Activated T-helper 2 cell treated with anti-CD3 and anti-CD28 coated beads, Interferon-gamma antibody, Interleukin-2, Interleukin-4, amounts not matched to agents 10 μg/mL and 5 μg/mL and 100 μg/mL, durations not matched to agents 14 hours and 24 hours and 36 hours (primary cell): ENCODE data around the gene NPAS3. TPM values are rescaled to one million over a fixed set of nuclear protein-coding genes. Genes with fewer than 3 reads are reported as not detected.

Experiments
- DNase-seq: peaks from one replicate; pipeline ENCODE4 v3.0.0; 2021; ENCODE audit warnings: low spot score
- H3K27ac Mint-ChIP-seq: one replicate; pipeline ENCODE4 v1.8.0; 2021; ENCODE audit warnings: mixed read lengths
- H3K27me3 Mint-ChIP-seq: one replicate; pipeline ENCODE4 v1.8.0; 2021; ENCODE audit warnings: low read depth, mixed read lengths
- H3K36me3 Mint-ChIP-seq: one replicate; pipeline ENCODE4 v1.8.0; 2021; ENCODE audit warnings: low read depth, mixed read lengths
- H3K4me1 Mint-ChIP-seq: one replicate; pipeline ENCODE4 v1.8.0; 2021; ENCODE audit warnings: low read depth, mixed read lengths
- H3K4me3 Mint-ChIP-seq: one replicate; pipeline ENCODE4 v1.8.0; 2021; ENCODE audit warnings: low read depth, mild to moderate bottlenecking, moderate library complexity, mixed read lengths
- H3K9me3 Mint-ChIP-seq: one replicate; pipeline ENCODE4 v1.8.0; 2021; ENCODE audit warnings: mixed read lengths
- intact Hi-C: fragments of 100-400 bp; cut with micrococcal nuclease; formaldehyde crosslinking; loops from one replicate; pipeline ENCODE4 v1.15.1; 2023
- total RNA-seq: library from RNA; stranded (reverse); gene quantifications from 2 replicates; pipeline ENCODE4 v1.2.3, GENCODE V29; 2022

NPAS3 gene
- total RNA-seq, 1 donor from 2014 or later, result not detected

DNA sequence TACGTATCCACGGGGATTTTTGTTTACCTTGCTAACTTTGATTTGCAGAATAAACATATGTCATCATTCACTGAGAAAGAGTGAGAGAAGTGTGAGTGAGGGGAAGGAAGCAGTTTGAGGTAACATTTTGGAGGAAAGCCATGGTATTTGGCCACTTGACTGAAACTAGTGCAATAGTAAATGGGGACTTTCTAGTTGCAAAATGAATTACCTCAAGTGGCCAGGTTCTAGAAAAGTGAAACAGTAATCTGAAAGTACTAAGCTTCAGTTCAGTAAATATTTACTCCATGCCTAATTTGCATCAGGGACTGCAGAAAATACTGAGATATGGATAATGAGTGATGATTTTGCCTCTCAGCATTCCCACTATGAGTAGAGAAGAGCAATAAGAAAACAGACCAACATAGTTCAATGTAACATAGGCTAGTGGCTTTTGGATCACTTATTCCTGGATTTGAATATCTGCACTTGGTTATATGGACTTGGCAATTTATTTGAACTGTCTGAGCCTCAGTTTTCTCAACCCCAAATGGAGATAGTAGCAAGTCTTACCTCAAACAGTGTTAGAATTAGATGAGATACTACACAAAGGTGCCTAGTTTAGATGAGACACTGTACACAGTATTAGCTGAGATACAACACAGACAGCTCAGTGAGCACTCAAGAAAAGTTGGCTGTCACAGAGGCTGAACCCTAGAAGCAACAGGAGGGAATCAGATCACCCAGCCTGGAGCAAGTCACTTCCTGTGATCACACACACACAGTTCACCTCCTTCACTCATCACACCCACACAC lies 439.1 kb downstream of the NPAS3 start:
- H3K27me3 Mint-ChIP-seq, result no peaks in the 10 kb centered on the region
- no peaks in the 10 kb centered on the region for H3K9me3 Mint-ChIP-seq

GRCh38 chr14:33381717-33382116 lies 443.0 kb downstream of the NPAS3 start:
- no peak overlapping the region for H3K4me3 Mint-ChIP-seq
- H3K27me3 Mint-ChIP-seq, result no peaks in the 10 kb centered on the region
- no peaks in the 10 kb centered on the region for H3K36me3 Mint-ChIP-seq
- intact Hi-C loops, result no loop called here
- DNase-seq, result no peak
- no peaks in the 10 kb centered on the region for H3K9me3 Mint-ChIP-seq
- H3K27ac Mint-ChIP-seq, result no peak overlapping the region
- no peaks in the 10 kb centered on the region for H3K4me1 Mint-ChIP-seq

More for the DNA sequence above, 439.1 kb downstream of the NPAS3 start:
- Mint-ChIP-seq H3K4me3 (no peak overlapping the region), H3K4me1 (no peaks in the 10 kb centered on the region), H3K27ac (no peak overlapping the region), H3K36me3 (no peaks in the 10 kb centered on the region)
- intact Hi-C loops, result no loop called here
- DNase-seq, result no peak

GRCh38 chr14:33386140-33386539 lies 447.5 kb downstream of the NPAS3 start:
- DNase-seq, result no peak
- no peaks in the 10 kb centered on the region for H3K4me1 Mint-ChIP-seq
- no peaks in the 10 kb centered on the region for H3K27me3 Mint-ChIP-seq
- H3K27ac Mint-ChIP-seq, result no peak overlapping the region
- no peaks in the 10 kb centered on the region for H3K36me3 Mint-ChIP-seq
- no peaks in the 10 kb centered on the region for H3K9me3 Mint-ChIP-seq
- H3K4me3 Mint-ChIP-seq, result no peak overlapping the region
- intact Hi-C loops, result no loop called here

DNA sequence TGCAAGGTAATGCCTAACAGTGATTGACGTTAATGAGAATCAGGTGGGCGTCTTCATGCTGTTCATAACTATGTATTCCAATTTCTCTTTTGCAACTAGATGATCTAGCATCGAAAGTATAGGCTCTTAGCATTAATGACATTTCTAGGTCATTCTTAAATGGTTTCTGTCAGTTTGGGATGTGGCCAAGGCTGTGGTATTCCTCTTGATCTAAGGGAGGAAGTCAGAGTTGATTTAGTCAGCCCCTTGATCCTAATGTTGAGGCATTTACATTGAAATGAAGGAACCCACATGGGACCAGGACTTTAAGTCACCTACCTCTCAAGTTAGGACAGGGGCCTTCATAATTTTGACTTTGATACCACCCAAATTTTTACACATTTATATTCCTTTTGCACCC lies 448.1 kb downstream of the NPAS3 start:
- intact Hi-C loops, result no loop called here
- H3K4me1 Mint-ChIP-seq, result no peaks in the 10 kb centered on the region
- no peak for DNase-seq
- H3K4me3 Mint-ChIP-seq, result no peak overlapping the region
- no peaks in the 10 kb centered on the region for H3K36me3 Mint-ChIP-seq
- H3K27me3 Mint-ChIP-seq, result no peaks in the 10 kb centered on the region
- H3K9me3 Mint-ChIP-seq, result no peaks in the 10 kb centered on the region
- H3K27ac Mint-ChIP-seq, result no peak overlapping the region

DNA sequence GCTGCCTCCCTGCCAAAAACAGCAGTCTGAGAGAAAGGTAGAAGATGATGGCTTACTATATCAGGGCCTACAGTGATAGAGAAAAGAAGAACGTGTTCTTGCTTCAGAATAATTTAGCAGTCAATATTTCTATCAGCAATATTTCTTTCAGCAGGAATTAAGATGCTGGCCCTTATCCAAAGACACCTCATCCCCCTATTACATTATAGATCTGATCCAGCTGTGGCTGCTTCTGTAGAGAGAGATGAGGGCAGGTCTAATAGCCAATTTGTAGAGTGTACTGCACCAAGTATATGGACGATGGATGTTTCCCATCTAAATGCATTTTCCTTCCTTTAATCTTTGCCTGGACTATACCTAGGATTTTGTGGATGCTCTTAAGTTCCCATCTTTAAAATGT lies 451.7 kb downstream of the NPAS3 start:
- Mint-ChIP-seq H3K27ac (no peak overlapping the region), H3K4me3 (no peak overlapping the region), H3K27me3 (no peaks in the 10 kb centered on the region), H3K36me3 (no peaks in the 10 kb centered on the region), H3K4me1 (no peaks in the 10 kb centered on the region), H3K9me3 (no peaks in the 10 kb centered on the region)
- intact Hi-C loops, result no loop called here
- no peak for DNase-seq

DNA sequence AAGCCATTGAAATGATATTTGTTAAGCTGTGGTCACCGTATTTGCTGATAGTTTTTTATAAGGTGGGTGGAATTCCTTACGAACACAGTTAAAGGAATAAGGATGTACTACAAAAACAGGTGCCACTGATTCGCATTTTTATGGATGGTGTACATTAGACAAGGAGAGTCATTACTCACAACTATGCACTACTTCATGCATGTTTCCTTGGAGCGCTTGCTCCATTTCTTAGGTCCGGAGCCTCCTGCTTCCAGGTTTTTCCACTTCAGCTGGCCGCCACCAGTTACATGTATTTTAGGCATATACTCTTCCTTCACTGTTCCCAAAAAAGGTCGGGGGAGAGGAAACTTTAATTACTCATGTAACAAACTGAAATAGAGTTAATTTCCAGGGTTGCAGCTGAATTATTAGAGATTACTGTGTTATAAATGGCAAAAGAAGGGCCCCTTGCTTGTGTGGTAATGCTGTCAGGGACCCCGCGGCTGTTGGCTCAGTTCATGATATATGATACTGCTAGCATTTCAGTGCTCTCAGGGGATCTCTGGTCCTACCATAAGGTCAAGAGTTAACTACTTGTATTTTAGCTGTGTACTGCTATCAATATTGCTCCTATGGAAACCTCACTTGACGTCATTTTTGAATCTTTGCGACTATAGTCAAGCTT lies 454.7 kb downstream of the NPAS3 start:
- intact Hi-C loops, result no loop called here
- DNase-seq, result no peak
- Mint-ChIP-seq H3K9me3 (no peaks in the 10 kb centered on the region), H3K4me3 (no peak overlapping the region), H3K27me3 (no peaks in the 10 kb centered on the region), H3K27ac (no peak overlapping the region), H3K4me1 (no peaks in the 10 kb centered on the region), H3K36me3 (no peaks in the 10 kb centered on the region)

- Mint-ChIP-seq H3K27ac (no peak overlapping the region), H3K36me3 (no peaks in the 10 kb centered on the region), H3K9me3 (no peaks in the 10 kb centered on the region), H3K4me1 (no peaks in the 10 kb centered on the region), H3K4me3 (no peak overlapping the region), H3K27me3 (no peaks in the 10 kb centered on the region)
- no peak for DNase-seq
- intact Hi-C loops, result no loop called here
Observed at GRCh38 chr14:33393895-33394368, 455.3 kb downstream of the NPAS3 start.

DNA sequence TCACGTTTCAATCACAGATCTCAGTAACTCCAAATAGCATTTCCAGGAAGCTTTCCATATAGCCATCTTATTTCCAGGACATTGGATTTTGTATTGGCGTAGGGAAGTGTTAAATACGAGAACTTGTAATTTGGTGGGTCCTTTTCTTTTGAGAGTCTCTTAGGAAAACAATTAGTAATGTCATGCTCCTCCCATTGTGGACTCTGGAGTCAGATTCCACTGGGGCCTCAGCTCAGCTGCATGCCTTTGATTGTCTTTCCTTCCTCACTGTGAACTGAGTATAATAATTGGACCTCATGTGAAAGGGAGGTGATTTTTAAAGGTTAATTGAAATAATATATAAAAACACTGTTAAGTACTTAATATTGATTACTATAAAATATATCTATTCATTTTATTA lies 462.6 kb downstream of the NPAS3 start:
- H3K4me3 Mint-ChIP-seq, result no peak overlapping the region

GRCh38 chr14:33402604-33403003 lies 463.9 kb downstream of the NPAS3 start:
- Mint-ChIP-seq H3K27ac (no peak overlapping the region), H3K4me3 (no peak overlapping the region), H3K9me3 (no peaks in the 10 kb centered on the region), H3K4me1 (no peaks in the 10 kb centered on the region), H3K27me3 (no peaks in the 10 kb centered on the region), H3K36me3 (no peaks in the 10 kb centered on the region)
- intact Hi-C loops, result no loop called here
- no peak for DNase-seq

More for the DNA sequence above, 462.6 kb downstream of the NPAS3 start:
- Mint-ChIP-seq H3K27ac (no peak overlapping the region), H3K27me3 (no peaks in the 10 kb centered on the region), H3K9me3 (no peaks in the 10 kb centered on the region), H3K4me1 (no peaks in the 10 kb centered on the region), H3K36me3 (no peaks in the 10 kb centered on the region)
- no peak for DNase-seq
- intact Hi-C loops, result no loop called here

GRCh38 chr14:33404054-33404453 lies 465.4 kb downstream of the NPAS3 start:
- no peaks in the 10 kb centered on the region for H3K36me3 Mint-ChIP-seq
- H3K9me3 Mint-ChIP-seq, result no peaks in the 10 kb centered on the region
- no peaks in the 10 kb centered on the region for H3K4me1 Mint-ChIP-seq
- DNase-seq, result no peak
- no peak overlapping the region for H3K27ac Mint-ChIP-seq
- intact Hi-C loops, result no loop called here
- no peaks in the 10 kb centered on the region for H3K27me3 Mint-ChIP-seq
- no peak overlapping the region for H3K4me3 Mint-ChIP-seq

DNA sequence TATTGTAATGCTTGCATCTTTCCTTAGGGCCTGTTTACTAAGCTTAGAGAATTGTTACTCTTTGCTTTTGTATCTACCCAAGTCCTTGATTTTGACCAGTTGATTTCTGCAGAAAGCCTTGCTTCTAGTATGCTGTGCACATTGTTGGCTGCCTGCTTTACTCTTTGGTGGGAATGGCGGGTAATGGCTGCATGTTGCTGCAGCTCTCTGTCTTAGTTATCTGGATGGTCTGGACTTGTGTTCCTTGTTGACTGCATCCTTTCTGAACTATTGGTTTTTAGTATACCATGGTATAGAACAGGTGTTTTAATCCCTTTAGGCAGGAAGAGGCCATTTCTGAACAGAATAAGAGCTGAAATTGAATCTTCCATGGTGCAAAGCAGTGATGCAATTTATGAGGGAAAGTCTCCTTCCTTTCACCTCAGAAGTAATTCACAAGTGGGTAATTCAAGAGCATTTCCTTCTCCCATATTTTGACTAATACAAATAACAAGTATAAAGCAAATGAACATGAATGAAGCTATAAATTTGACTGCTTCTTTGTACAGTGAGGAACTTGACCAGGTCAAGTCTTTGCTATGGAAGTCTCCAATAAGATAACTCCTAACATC lies 466.4 kb downstream of the NPAS3 start:
- Mint-ChIP-seq H3K27me3 (no peaks in the 10 kb centered on the region), H3K9me3 (no peaks in the 10 kb centered on the region), H3K36me3 (no peaks in the 10 kb centered on the region), H3K4me1 (no peaks in the 10 kb centered on the region), H3K27ac (no peak overlapping the region), H3K4me3 (no peak overlapping the region)
- intact Hi-C loops, result no loop called here
- DNase-seq, result no peak

GRCh38 chr14:33406766-33407165 lies 468.1 kb downstream of the NPAS3 start:
- no peak overlapping the region for H3K4me3 Mint-ChIP-seq
- no peaks in the 10 kb centered on the region for H3K4me1 Mint-ChIP-seq
- no peaks in the 10 kb centered on the region for H3K27me3 Mint-ChIP-seq
- no peaks in the 10 kb centered on the region for H3K36me3 Mint-ChIP-seq
- no peaks in the 10 kb centered on the region for H3K9me3 Mint-ChIP-seq
- DNase-seq, result no peak
- intact Hi-C loops, result no loop called here
- H3K27ac Mint-ChIP-seq, result no peak overlapping the region

GRCh38 chr14:33408291-33408690 lies 469.6 kb downstream of the NPAS3 start:
- Mint-ChIP-seq H3K27ac (no peak overlapping the region), H3K4me1 (no peaks in the 10 kb centered on the region), H3K4me3 (no peak overlapping the region), H3K27me3 (no peaks in the 10 kb centered on the region), H3K36me3 (no peaks in the 10 kb centered on the region), H3K9me3 (no peaks in the 10 kb centered on the region)
- no peak for DNase-seq
- intact Hi-C loops, result no loop called here
